Upper lobe of left lung (tissue), 6 donors: ENCODE measurements around the gene PDLIM7. TPM values are rescaled to one million over a fixed set of nuclear protein-coding genes. Genes with fewer than 3 reads are reported as not detected.
A peak's percentile ranks its signal among the peaks of the same experiment; 100 is the strongest.

Source experiments
- ATAC-seq, 2 donors: fragments of 200-7000 bp; cut with Tn5 transposase; one replicate each; pipeline ENCODE4 v1.9.1; 2022; ENCODE audit warnings: mild to moderate bottlenecking in 2 of 2, moderate library complexity in 2 of 2; ENCODE audit not compliant: low FRiP score in 2 of 2
- DNase-seq, 2 donors: peaks; one replicate each; pipeline ENCODE4 v3.0.0-alpha.2; 2019 to 2020
- H3K27ac ChIP-seq, 4 donors: fragments of 200-600 bp; sonication (generic); one replicate each; pipeline ENCODE4 v1.5.1; 2016 to 2019
- H3K27me3 ChIP-seq, 4 donors: fragments of 200-600 bp; sonication (generic); one replicate each; pipeline ENCODE4 v1.5.1; 2017 to 2019
- H3K36me3 ChIP-seq, 4 donors: fragments of 200-600 bp; sonication (generic); one replicate each; pipeline ENCODE4 v1.5.1; 2016 to 2019
- H3K4me1 ChIP-seq, 4 donors: fragments of 200-600 bp; sonication (generic); one replicate each; pipeline ENCODE4 v1.5.1; 2018 to 2019
- H3K4me3 ChIP-seq, 4 donors: fragments of 200-600 bp; sonication (generic); one replicate each; pipeline ENCODE4 v1.5.1; 2017 to 2019; ENCODE audit warnings: mild to moderate bottlenecking in 2 of 4, moderate library complexity in 1 of 4
- H3K9me3 ChIP-seq, 4 donors: fragments of 200-600 bp; sonication (generic); one replicate each; pipeline ENCODE4 v1.5.1; 2018 to 2019
- CTCF ChIP-seq, 6 experiments: fragments of 450-650 bp in 4 of 6; fragments of 200-600 bp in 2 of 6; sonication (generic) in 2 of 6; IDR thresholded peaks; one replicate each; pipeline ENCODE4 v1.5.1; 2016 to 2019; ENCODE audit warnings: antibody characterized with exemption in 6 of 6
- EP300 ChIP-seq, 4 donors: sonication (generic); formaldehyde crosslinking; IDR thresholded peaks; one replicate each; pipeline ENCODE4 v1.5.1; 2017; ENCODE audit warnings: antibody characterized with exemption in 4 of 4, control low read depth in 2 of 4
- POLR2A ChIP-seq, 4 donors: fragments of 450-650 bp; IDR thresholded peaks; one replicate each; pipeline ENCODE4 v1.5.1; 2016 to 2017; ENCODE audit warnings: antibody characterized with exemption in 4 of 4, mild to moderate bottlenecking in 2 of 4
- POLR2AphosphoS5 ChIP-seq, 2 donors: sonication (generic); formaldehyde crosslinking; IDR thresholded peaks; one replicate each; pipeline ENCODE4 v1.5.1; 2017; ENCODE audit warnings: antibody characterized with exemption in 2 of 2
- WGBS, 2 donors: methylation state at CpG; one replicate each; pipeline ENCODE4 v1.1.5; 2017 to 2018; 5-methylcytosine and 5-hydroxymethylcytosine counted together
- total RNA-seq, 6 donors: library from RNA; depleted of rRNA in 4 of 6; stranded (reverse); fragments of >200 nt in 4 of 6; gene quantifications; one replicate each; pipeline versions ENCODE4 v1.1.0 to v1.2.1, GENCODE V29; 2016 to 2021
- donor health status: DM: no; HTN: no; CAD: no; lungs with moderate emphysema.
- donor health status: DM: no; HTN: yes; CAD: no; lungs with severe emphysema.

PDLIM7 gene
- total RNA-seq, 6 donors from 2014 or later, result 32.0 to 142 (median 75.8) TPM

- Histone ChIP-seq H3K4me1 (peaks cover 22 to 31% (median 24%) of the 10 kb centered on the region in 4 donors), H3K36me3 (peaks cover 6 to 30% (median 19%) of the 10 kb centered on the region in 4 donors), H3K27me3 (peaks cover 0 to 7% (median 3%) of the 10 kb centered on the region in 4 donors), H3K4me3 (no peak overlapping the region), H3K9me3 (no peaks in the 10 kb centered on the region), H3K27ac (no peak overlapping the region)
- 44 to 72% methylated on average over 5 to 7 of the region's 7 CpGs for WGBS, 2 donors
- no peak for TF ChIP-seq EP300 (IDR thresholded peaks at IDR 0.05)
- TF ChIP-seq POLR2AphosphoS5 (IDR thresholded peaks at IDR 0.05), result no peak
- no peak for TF ChIP-seq CTCF (IDR thresholded peaks at IDR 0.05)
- TF ChIP-seq POLR2A (IDR thresholded peaks at IDR 0.05), result no peak
- DNase-seq, result peak in 1 of 2 donors; percentile 19
- no peak for ATAC-seq
Observed at GRCh38 chr5:177444106-177445051, 53.0 kb downstream of the PDLIM7 start.

DNA sequence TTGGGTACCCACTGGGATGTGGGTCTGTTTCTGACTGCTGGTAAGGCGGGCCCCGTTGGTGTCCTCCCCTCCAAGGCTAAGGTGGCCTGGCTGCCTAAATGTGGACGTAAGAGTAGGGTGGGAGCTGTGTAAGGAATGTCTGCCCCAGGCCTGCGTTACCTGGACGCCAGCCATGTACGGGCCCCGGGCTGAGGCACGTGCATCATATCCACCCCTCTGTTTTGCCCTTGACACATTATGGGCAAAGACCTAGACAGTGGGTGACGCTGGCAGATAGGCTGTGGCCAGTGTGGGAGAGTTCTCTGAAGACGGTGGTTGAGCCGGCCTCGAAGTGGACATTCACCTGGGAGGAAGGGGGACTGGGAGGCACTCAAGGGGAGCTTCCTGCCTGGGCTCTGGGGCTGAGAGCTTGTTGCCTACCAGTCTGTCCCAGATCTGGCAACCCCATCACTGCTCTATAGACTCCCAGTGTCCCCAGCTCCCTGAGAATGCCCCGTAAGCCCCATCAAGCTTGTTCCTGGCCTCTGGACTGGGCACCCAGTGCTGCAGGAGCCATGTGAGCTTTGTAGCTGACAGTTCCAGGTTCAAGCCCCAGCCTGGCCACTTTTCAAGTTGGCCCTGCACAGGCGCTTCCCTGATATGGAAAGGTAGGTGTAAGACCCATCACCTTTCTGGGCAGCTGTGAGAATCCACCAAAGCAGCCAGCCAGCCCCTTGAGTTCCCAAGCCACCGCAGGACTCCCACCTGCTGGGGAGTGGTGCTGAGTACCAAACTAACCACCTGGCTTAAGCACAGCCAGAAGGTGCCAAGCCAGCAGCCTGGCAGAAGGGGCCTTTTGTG, 54.0 kb downstream of the PDLIM7 start:
- Histone ChIP-seq H3K27me3 (peaks cover 0 to 7% (median 2%) of the 10 kb centered on the region in 4 donors), H3K4me1 (peaks cover 22 to 31% (median 23%) of the 10 kb centered on the region in 4 donors), H3K36me3 (peaks cover 6 to 40% (median 24%) of the 10 kb centered on the region in 4 donors), H3K4me3 (no peak overlapping the region), H3K9me3 (no peaks in the 10 kb centered on the region), H3K27ac (no peak overlapping the region)
- TF ChIP-seq POLR2AphosphoS5 (IDR thresholded peaks at IDR 0.05), result no peak
- no peak for TF ChIP-seq POLR2A (IDR thresholded peaks at IDR 0.05)
- TF ChIP-seq CTCF (IDR thresholded peaks at IDR 0.05), result no peak
- TF ChIP-seq EP300 (IDR thresholded peaks at IDR 0.05), result no peak
- ATAC-seq (no peak), DNase-seq (peak in 1 of 2 donors; percentile 18)
- 77 to 89% methylated on average over 11 to 15 of the region's 15 CpGs for WGBS, 2 donors

DNA sequence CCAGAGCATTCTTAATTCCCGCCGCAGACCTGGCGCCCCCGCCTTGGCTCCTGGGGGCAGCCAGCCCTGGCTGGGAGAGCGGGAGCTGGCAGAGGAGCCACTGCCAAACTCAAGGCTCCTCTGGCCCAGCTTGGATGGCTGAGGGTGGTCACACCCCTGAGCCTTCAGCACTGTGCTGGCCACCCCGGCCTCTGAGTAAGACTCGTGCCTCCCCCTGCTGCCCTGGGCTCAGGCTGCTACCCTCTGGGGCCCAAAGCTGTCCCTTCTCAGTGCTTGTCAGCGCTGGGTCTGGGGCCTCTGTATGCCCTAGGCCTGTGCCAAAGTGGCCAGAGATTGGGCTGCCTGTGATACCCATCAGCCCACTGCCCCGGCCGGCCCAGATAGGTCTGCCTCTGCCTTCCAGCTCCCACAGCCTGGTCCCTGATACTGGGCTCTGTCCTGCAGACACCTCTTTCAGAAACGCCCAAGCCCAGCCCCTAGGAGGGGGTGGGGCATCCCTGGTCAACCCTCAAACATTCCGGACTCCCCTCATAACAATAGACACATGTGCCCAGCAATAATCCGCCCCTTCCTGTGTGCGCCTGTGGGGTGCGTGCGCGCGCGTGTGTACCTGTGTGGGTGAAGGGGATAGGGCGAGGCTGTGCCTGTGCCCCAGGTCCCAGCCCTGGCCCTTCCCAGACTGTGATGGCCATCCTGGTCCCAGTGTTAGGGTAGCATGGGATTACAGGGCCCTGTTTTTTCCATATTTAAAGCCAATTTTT, 55.2 kb downstream of the PDLIM7 start:
- Histone ChIP-seq H3K9me3 (no peaks in the 10 kb centered on the region), H3K27me3 (no peaks in the 10 kb centered on the region), H3K36me3 (peaks cover 6 to 51% (median 32%) of the 10 kb centered on the region in 4 donors), H3K4me3 (no peak overlapping the region), H3K4me1 (peaks cover 10 to 23% (median 13%) of the 10 kb centered on the region in 4 donors), H3K27ac (no peak overlapping the region)
- WGBS, 2 donors, result 87 to 92% methylated on average over 7 to 20 of the region's 20 CpGs
- no peak for TF ChIP-seq CTCF (IDR thresholded peaks at IDR 0.05)
- no peak for TF ChIP-seq POLR2AphosphoS5 (IDR thresholded peaks at IDR 0.05)
- TF ChIP-seq POLR2A (IDR thresholded peaks at IDR 0.05), result no peak
- TF ChIP-seq EP300 (IDR thresholded peaks at IDR 0.05), result no peak
- DNase-seq (no peak), ATAC-seq (no peak)

GRCh38 chr5:177440990-177441780, 56.2 kb downstream of the PDLIM7 start:
- no peaks in the 10 kb centered on the region for H3K27me3 ChIP-seq
- no peak overlapping the region for H3K4me3 ChIP-seq
- no peak overlapping the region for H3K27ac ChIP-seq
- DNase-seq (no peak), ATAC-seq (no peak)
- no peaks in the 10 kb centered on the region for H3K9me3 ChIP-seq
- H3K4me1 ChIP-seq, result peaks cover 3 to 13% (median 6%) of the 10 kb centered on the region in 4 donors
- TF ChIP-seq POLR2A (IDR thresholded peaks at IDR 0.05) (no peak), EP300 (IDR thresholded peaks at IDR 0.05) (no peak), CTCF (IDR thresholded peaks at IDR 0.05) (no peak), POLR2AphosphoS5 (IDR thresholded peaks at IDR 0.05) (no peak)
- H3K36me3 ChIP-seq, result peaks cover 6 to 61% (median 41%) of the 10 kb centered on the region in 4 donors
- 84 to 91% methylated on average over 12 to 22 of the region's 26 CpGs for WGBS, 2 donors
